Common myeloid progenitor, CD34-positive (primary cell): ENCODE data around the gene SLC10A7.

Source experiments
- CTCF ChIA-PET: fragments of 350-600 bp; sonication (Branson Sonifier 250); formaldehyde crosslinking; loops from one replicate; lab custom pipeline; 2021; ENCODE audit warnings: antibody characterized with exemption; lab: Charles Lee
- POLR2A ChIA-PET: fragments of 350-600 bp; sonication (Branson Sonifier 250); formaldehyde crosslinking; loops from one replicate; lab custom pipeline; 2021; ENCODE audit warnings: antibody characterized with exemption; lab: Charles Lee
- DNase-seq, 3 donors: peaks; one replicate each; pipeline versions ENCODE4 v3.0.0 to v3.0.0-alpha.2; 2013
- H3K27ac ChIP-seq, 2 experiments: 1 replicate in 1 of 2; 2 replicates in 1 of 2; pipeline ENCODE4 v1.7.0; 2013; ENCODE audit warnings: inconsistent platforms in 2 of 2, low read length in 2 of 2, mild to moderate bottlenecking in 2 of 2, low read depth in 1 of 2, moderate library complexity in 1 of 2; ENCODE audit not compliant: severe bottlenecking in 2 of 2, insufficient read depth in 1 of 2, poor library complexity in 1 of 2
- H3K27me3 ChIP-seq, 5 experiments: replicated peaks in 2 of 5; 1 replicate in 3 of 5; 2 replicates in 2 of 5; pipeline versions ENCODE4 v1.6.1 to v1.7.0; 2013; ENCODE audit warnings: low read length in 4 of 5, mild to moderate bottlenecking in 2 of 5, moderate library complexity in 2 of 5, inconsistent platforms in 1 of 5; ENCODE audit not compliant: insufficient read depth in 5 of 5, control insufficient read depth in 4 of 5
- H3K36me3 ChIP-seq, 4 experiments: 1 replicate in 2 of 4; 2 replicates in 2 of 4; pipeline versions ENCODE4 v1.6.1 to v1.7.0; 2013; ENCODE audit warnings: low read length in 3 of 4, control low read depth in 1 of 4, mild to moderate bottlenecking in 1 of 4; ENCODE audit not compliant: control insufficient read depth in 4 of 4, insufficient read depth in 4 of 4
- H3K4me1 ChIP-seq, 4 experiments: 1 replicate in 3 of 4; 2 replicates in 1 of 4; pipeline versions ENCODE4 v1.6.1 to v1.7.1; 2013; ENCODE audit warnings: low read length in 3 of 4, mild to moderate bottlenecking in 3 of 4, control low read depth in 1 of 4, inconsistent platforms in 1 of 4, moderate library complexity in 1 of 4; ENCODE audit not compliant: control insufficient read depth in 4 of 4, insufficient read depth in 4 of 4; ENCODE audit errors: control extremely low read depth in 1 of 4
- H3K4me3 ChIP-seq, 7 experiments: 1 replicate in 4 of 7; 2 replicates in 3 of 7; pipeline versions ENCODE4 v1.5.1 to v1.7.0; 2013; ENCODE audit warnings: mild to moderate bottlenecking in 7 of 7, low read length in 6 of 7, moderate library complexity in 6 of 7, inconsistent platforms in 2 of 7, low read depth in 2 of 7, control low read depth in 1 of 7; ENCODE audit not compliant: insufficient read depth in 4 of 7, control insufficient read depth in 1 of 7; ENCODE audit errors: extremely low read depth in 1 of 7
- H3K9me3 ChIP-seq, 5 experiments: 1 replicate in 4 of 5; 2 replicates in 1 of 5; pipeline versions ENCODE4 v1.6.1 to v1.7.1; 2013; ENCODE audit warnings: low read length in 4 of 5, mild to moderate bottlenecking in 2 of 5, inconsistent platforms in 1 of 5, low read depth in 1 of 5, moderate library complexity in 1 of 5; ENCODE audit not compliant: control insufficient read depth in 4 of 5, insufficient read depth in 2 of 5; ENCODE audit errors: control extremely low read depth in 1 of 5
- WGBS: methylation state at CpG from one replicate; pipeline ENCODE4 v1.1.5; 2013; ENCODE audit not compliant: insufficient coverage; 5-methylcytosine and 5-hydroxymethylcytosine counted together

SLC10A7 gene

DNA sequence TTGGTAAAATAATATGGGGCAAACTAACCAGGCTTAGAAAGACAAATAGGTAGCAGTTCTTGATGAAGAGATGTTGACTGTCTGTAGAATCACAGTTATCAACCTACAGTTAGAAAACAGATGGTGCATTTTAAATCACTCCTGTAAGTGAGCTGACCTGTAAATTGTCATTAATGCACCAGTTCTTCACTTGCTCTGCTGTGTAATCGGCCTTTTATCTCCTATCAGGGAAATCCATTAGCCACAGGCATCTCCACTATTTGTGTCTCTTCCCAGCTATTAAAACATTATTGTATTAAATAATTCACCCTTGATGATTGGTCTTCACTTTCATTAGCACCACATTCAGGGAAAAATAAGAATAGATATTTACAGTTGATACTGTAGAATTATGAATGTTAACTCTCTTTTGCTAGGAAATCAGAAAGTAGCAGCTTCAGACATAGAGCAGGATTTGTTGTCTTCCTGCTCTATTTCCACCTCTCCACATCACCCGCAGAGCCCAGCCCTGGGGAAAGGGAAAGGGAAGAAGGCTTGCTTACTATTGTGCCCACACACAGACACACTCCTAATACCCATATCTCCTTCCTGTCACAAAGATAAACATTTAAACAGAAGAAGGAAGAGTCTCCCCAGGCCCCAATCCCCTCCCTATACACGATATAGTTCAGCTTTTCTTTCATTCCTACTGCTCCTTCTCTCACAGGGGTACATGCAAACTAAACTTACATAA is 210.3 kb downstream of the SLC10A7 start:
- no peaks in the 10 kb centered on the region for H3K36me3 ChIP-seq
- H3K4me3 ChIP-seq, result no peak overlapping the region
- H3K4me1 ChIP-seq, result no peaks in the 10 kb centered on the region
- H3K9me3 ChIP-seq, result no peaks in the 10 kb centered on the region
- H3K27me3 ChIP-seq, result no peaks in the 10 kb centered on the region
- no peak overlapping the region for H3K27ac ChIP-seq
- ChIA-PET CTCF (interaction anchor here (1.0 kb wide), 1 partner anchor 32 kb away, joined by 3 read pairs; no protein-coding TSS in a partner anchor), POLR2A (no interaction called here)
- DNase-seq, result no peak
- WGBS, result no CpG with 5 or more reads among the region's 3 CpGs

DNA sequence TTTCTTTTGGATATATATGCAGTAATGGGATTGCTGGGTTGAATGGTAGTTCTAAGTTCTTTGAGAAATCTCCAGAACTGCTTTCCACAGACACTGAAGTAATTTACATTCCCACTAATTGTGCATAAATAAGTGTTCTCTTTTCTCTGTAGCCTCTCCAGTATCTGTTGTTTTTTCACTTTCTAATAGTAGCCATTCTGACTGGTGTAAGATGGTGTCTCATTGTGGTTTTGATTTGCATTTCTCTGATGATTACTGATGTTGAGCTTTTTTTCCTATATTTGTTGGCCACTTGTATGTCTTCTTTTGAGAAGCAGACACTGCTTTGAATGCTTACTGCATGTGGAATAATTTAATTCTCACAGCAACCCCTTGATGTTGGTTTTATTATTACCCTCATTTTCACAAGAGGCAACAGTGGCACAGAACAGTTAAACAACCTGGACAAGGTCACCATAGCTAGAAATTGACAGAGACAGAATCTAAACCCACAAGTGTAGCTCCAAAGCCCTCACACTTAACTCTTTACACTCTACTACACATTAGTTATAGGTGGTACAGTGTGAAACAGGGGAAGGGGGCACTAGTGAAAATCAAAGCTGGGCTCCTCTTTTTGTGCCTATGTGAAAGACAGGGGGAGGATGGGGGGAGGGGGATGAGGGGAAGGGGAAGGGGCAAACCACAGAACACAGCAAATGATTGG is 211.3 kb downstream of the SLC10A7 start:
- no peaks in the 10 kb centered on the region for H3K27me3 ChIP-seq
- no peaks in the 10 kb centered on the region for H3K4me1 ChIP-seq
- POLR2A ChIA-PET, result no interaction called here
- H3K4me3 ChIP-seq, result no peak overlapping the region
- no peaks in the 10 kb centered on the region for H3K9me3 ChIP-seq
- H3K36me3 ChIP-seq, result no peaks in the 10 kb centered on the region
- no peak for DNase-seq
- no peak overlapping the region for H3K27ac ChIP-seq
- CTCF ChIA-PET, result no interaction called here

DNA sequence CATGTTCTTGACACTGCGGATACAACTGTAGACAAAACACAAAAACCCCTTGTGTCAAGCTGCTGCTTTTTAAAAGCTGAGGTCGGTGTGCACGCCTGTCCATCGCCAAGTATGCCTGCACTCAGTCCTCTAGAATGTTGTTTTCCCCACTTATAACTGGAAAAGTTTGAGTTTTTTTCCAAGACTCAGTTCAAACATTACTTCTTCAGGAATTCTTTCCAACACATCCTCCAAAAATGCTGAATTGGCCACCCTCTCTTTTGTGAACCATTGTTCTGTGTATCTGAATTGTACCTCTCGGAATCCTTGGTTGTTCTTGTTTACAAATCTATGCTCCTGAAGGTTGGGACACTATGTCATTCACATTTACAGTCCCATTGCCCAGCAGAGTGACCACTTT is 212.8 kb downstream of the SLC10A7 start:
- H3K9me3 ChIP-seq, result peaks cover 0 to 3% (median 0%) of the 10 kb centered on the region in 5 experiments
- H3K27me3 ChIP-seq, result no peaks in the 10 kb centered on the region
- WGBS, result 98% methylated on average over 5 of the region's 5 CpGs
- ChIA-PET POLR2A (no interaction called here), CTCF (interaction anchor here (0.7 kb wide), 1 partner anchor 1638 kb away, joined by 3 read pairs; no protein-coding TSS in a partner anchor)
- no peaks in the 10 kb centered on the region for H3K36me3 ChIP-seq
- no peaks in the 10 kb centered on the region for H3K4me1 ChIP-seq
- H3K4me3 ChIP-seq, result no peak overlapping the region
- H3K27ac ChIP-seq, result no peak overlapping the region
- no peak for DNase-seq

DNA sequence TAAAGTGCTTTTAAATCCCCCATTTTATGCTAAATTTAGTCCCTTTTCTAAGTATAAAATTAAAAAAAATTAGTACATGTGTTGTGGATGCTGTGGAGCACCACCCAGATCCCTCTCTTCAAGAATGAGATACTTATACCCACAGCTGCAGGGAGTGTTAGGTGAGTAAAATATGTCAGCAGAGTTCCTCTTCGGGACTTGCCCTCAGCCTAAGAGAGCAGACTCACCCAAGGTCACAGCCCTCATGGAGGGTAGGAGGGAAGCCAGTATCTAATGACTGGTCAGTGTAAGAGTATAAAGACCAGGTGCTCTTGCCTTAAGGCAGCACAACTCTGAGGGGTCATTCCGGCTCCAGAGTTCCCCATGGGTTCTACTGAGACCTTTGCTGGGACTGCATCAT is 218.9 kb downstream of the SLC10A7 start:
- 100% methylated on average over 2 of the region's 2 CpGs for WGBS
- POLR2A ChIA-PET, result no interaction called here
- Histone ChIP-seq H3K9me3 (peaks cover 0 to 3% (median 0%) of the 10 kb centered on the region in 5 experiments), H3K36me3 (no peaks in the 10 kb centered on the region), H3K27ac (no peak overlapping the region), H3K27me3 (no peaks in the 10 kb centered on the region), H3K4me1 (no peaks in the 10 kb centered on the region), H3K4me3 (no peak overlapping the region)
- CTCF ChIA-PET, result no interaction called here
- no peak for DNase-seq

DNA sequence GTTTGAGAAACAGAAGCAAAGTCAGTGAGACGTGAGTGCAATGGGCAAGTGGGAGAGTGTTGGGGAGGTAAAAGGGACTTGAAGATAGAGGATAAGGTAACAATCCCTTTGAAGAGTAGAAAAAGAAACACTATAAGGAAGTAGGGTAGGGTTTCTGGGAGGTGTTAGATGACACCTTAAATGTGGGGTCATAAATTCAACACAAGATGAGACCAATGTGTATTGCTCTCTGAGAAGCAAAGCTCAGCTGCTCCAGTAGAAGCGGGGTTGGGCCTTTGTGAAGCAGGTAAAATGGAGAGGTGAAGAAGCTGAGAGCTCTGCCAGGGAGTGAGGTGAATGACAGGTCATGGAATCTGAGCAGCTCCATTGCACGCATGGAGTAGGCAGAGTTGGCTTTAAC is 222.1 kb downstream of the SLC10A7 start:
- DNase-seq, result no peak
- no peaks in the 10 kb centered on the region for H3K27me3 ChIP-seq
- 100% methylated on average over 2 of the region's 3 CpGs for WGBS
- no peak overlapping the region for H3K4me3 ChIP-seq
- peaks cover 0 to 3% (median 0%) of the 10 kb centered on the region in 5 experiments for H3K9me3 ChIP-seq
- no peak overlapping the region for H3K27ac ChIP-seq
- no peaks in the 10 kb centered on the region for H3K36me3 ChIP-seq
- ChIA-PET POLR2A (no interaction called here), CTCF (no interaction called here)
- no peaks in the 10 kb centered on the region for H3K4me1 ChIP-seq

DNA sequence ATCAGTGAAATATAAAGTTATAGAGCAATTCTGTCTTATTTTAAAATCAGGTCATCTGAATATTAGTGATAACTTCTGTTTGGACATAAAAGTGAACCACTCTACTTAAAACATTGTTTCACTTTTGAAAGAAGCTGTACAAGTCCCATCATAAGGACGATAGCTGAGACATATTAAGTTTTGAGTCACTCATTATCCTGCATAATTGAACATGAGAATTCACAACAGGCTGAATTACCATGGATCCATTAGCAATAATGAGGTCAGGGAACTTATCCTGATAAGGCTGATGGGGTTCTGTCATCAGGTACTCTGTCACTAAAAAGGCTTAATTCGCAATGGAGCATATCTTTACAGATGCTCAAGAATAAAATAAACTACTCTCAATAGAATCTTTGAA is 227.0 kb downstream of the SLC10A7 start:
- no peak overlapping the region for H3K4me3 ChIP-seq
- peaks cover 0 to 1% (median 0%) of the 10 kb centered on the region in 5 experiments for H3K9me3 ChIP-seq
- H3K27ac ChIP-seq, result no peak overlapping the region
- H3K4me1 ChIP-seq, result no peaks in the 10 kb centered on the region
- CTCF ChIA-PET, result no interaction called here
- 100% methylated on average over 1 of the region's 2 CpGs for WGBS
- H3K36me3 ChIP-seq, result peaks cover 0 to 9% (median 0%) of the 10 kb centered on the region in 4 experiments
- DNase-seq, result no peak
- H3K27me3 ChIP-seq, result no peaks in the 10 kb centered on the region
- POLR2A ChIA-PET, result no interaction called here

DNA sequence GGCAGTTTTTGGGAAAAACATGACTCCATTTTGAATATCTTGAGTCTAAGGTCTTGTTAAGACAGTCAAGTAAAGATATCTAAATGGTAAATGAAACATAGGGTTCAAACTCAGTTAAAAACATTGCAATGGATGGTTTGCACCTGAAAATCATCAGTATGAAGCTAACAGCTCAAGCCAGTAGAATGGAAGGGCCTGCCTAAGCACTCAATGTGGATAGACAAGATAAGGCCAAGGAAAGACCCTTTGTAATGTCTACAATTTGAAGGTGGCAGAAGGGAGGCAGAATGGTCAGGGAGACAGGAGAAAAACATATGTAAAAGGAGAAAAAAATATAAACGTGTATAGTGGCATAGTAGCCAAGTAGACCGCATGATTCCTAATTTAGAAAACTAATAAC is 229.2 kb downstream of the SLC10A7 start:
- ChIA-PET CTCF (no interaction called here), POLR2A (no interaction called here)
- no CpG with 5 or more reads among the region's 2 CpGs for WGBS
- no peak overlapping the region for H3K27ac ChIP-seq
- H3K9me3 ChIP-seq, result peaks cover 0 to 1% (median 0%) of the 10 kb centered on the region in 5 experiments
- DNase-seq, result no peak
- peaks cover 0 to 9% (median 3%) of the 10 kb centered on the region in 4 experiments for H3K36me3 ChIP-seq
- H3K4me1 ChIP-seq, result no peaks in the 10 kb centered on the region
- no peak overlapping the region for H3K4me3 ChIP-seq
- no peaks in the 10 kb centered on the region for H3K27me3 ChIP-seq
